Esophagus (tissue), 2 donors: Measurements from ENCODE around the gene SF3B5. TPM values are rescaled to one million over a fixed set of nuclear protein-coding genes. Genes with fewer than 3 reads are reported as not detected.

ENCODE experiments used
- H3K27ac ChIP-seq, 2 donors: one replicate each; pipeline ENCODE4 v1.5.1; 2013; ENCODE audit warnings: low read depth in 2 of 2, mild to moderate bottlenecking in 2 of 2, inconsistent platforms in 1 of 2, low read length in 1 of 2, moderate library complexity in 1 of 2
- H3K27me3 ChIP-seq, 2 donors: one replicate each; pipeline ENCODE4 v1.6.1; 2013; ENCODE audit warnings: low read length in 2 of 2, control low read depth in 1 of 2, mild to moderate bottlenecking in 1 of 2; ENCODE audit not compliant: insufficient read depth in 2 of 2, control insufficient read depth in 1 of 2
- H3K36me3 ChIP-seq, 2 donors: one replicate each; pipeline ENCODE4 v1.6.1; 2013; ENCODE audit warnings: low read length in 1 of 2; ENCODE audit not compliant: control insufficient read depth in 2 of 2, insufficient read depth in 2 of 2
- H3K4me1 ChIP-seq, 2 donors: one replicate each; pipeline ENCODE4 v1.6.1; 2013; ENCODE audit warnings: low read length in 1 of 2; ENCODE audit not compliant: control insufficient read depth in 2 of 2, insufficient read depth in 2 of 2
- H3K4me3 ChIP-seq, 2 donors: one replicate each; pipeline ENCODE4 v1.5.1; 2013; ENCODE audit warnings: low read length in 2 of 2, mild to moderate bottlenecking in 2 of 2, low read depth in 1 of 2, moderate library complexity in 1 of 2
- H3K9me3 ChIP-seq, 2 donors: one replicate each; pipeline ENCODE4 v1.6.1; 2013; ENCODE audit warnings: mild to moderate bottlenecking in 2 of 2, low read depth in 1 of 2, low read length in 1 of 2, moderate library complexity in 1 of 2; ENCODE audit not compliant: control insufficient read depth in 2 of 2, insufficient read depth in 1 of 2
- WGBS, 2 donors: extraction: QIAGEN DNeasy Blood & Tissue Kit; methylation state at CpG; one replicate each; pipeline ENCODE4 v1.1.7; 2013; 5-methylcytosine and 5-hydroxymethylcytosine counted together
- polyA plus RNA-seq, 2 donors: library from polyadenylated mRNA; stranded (reverse); fragments of 200-250 nt; gene quantifications; one replicate each; pipeline ENCODE4 v1.2.3, GENCODE V29; 2013
- donor health status: healthy with polysubstance abuse.
- donor health status: Bipolar disorder and iron deficiency.

Gene SF3B5
- polyA plus RNA-seq, 2 donors = 65.5 to 206 TPM

DNA sequence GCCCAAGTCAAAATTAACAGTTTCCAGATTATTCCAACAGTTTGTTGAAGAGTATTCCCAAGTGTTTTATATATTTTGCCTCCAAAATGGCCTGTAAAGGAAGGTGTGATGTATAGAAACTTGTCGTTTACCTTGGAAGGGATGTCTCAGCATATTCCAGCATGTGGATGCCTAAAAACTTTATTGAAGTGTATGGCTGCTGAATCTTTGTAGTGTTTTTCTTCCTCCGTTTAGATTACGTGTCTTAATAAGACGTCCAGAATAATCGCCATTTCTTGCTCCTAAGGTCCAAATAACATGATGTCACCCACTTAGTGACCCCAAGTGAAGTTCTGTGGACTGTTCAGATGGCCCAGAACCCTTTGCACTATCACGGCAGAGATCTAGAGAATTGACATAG lies 18.0 kb upstream of the SF3B5 start:
- no peak overlapping the region for H3K4me3 ChIP-seq
- H3K27me3 ChIP-seq = no peaks in the 10 kb centered on the region
- 91 to 94% methylated on average over 6 of the region's 6 CpGs for WGBS, 2 donors
- no peaks in the 10 kb centered on the region for H3K4me1 ChIP-seq
- H3K36me3 ChIP-seq = no peaks in the 10 kb centered on the region
- no peak overlapping the region for H3K27ac ChIP-seq
- H3K9me3 ChIP-seq = no peaks in the 10 kb centered on the region

- no peaks in the 10 kb centered on the region for H3K27me3 ChIP-seq
- no peaks in the 10 kb centered on the region for H3K4me1 ChIP-seq
- H3K4me3 ChIP-seq = no peak overlapping the region
- WGBS, 2 donors = 81 to 88% methylated on average over 5 of the region's 5 CpGs
- H3K9me3 ChIP-seq = no peaks in the 10 kb centered on the region
- no peak overlapping the region for H3K27ac ChIP-seq
- H3K36me3 ChIP-seq = no peaks in the 10 kb centered on the region
These were observed 14.8 kb upstream of the SF3B5 start for GRCh38 chr6:144110210-144110609.

DNA sequence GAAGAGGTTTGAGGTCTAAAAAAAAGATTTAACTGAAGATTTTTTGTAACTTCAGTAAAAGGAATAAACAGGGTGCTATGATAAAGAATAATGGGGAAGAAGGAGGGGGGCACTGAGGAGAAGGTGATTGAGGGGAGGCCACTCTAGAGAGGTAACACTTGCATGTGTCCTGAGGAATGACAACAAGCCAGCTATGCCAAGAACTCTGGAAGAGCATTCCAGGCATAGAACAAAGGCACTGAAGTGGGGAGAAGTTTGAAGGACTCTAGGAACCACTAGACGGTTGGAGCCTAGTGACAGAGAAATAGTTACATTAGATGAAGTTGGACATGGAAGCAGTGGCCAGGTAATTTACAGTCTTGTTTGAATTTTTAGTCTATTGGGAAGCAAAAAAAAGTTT lies 10.8 kb upstream of the SF3B5 start:
- H3K36me3 ChIP-seq = no peaks in the 10 kb centered on the region
- H3K27me3 ChIP-seq = no peaks in the 10 kb centered on the region
- H3K9me3 ChIP-seq = no peaks in the 10 kb centered on the region
- no peaks in the 10 kb centered on the region for H3K4me1 ChIP-seq
- H3K27ac ChIP-seq = no peak overlapping the region
- H3K4me3 ChIP-seq = no peak overlapping the region
- WGBS, 2 donors = 70 to 87% methylated on average over 1 of the region's 1 CpG

GRCh38 chr6:144104898-144105487 lies 9.6 kb upstream of the SF3B5 start:
- WGBS, 2 donors = 0% methylated on average over 2 of the region's 2 CpGs

GRCh38 chr6:144104488-144104887 lies 9.1 kb upstream of the SF3B5 start:
- Histone ChIP-seq H3K4me3 (no peak overlapping the region), H3K36me3 (no peaks in the 10 kb centered on the region), H3K27ac (no peak overlapping the region), H3K27me3 (no peaks in the 10 kb centered on the region), H3K4me1 (no peaks in the 10 kb centered on the region), H3K9me3 (no peaks in the 10 kb centered on the region)
- WGBS, 2 donors = 55% methylated on average over 4 of the region's 4 CpGs

More at GRCh38 chr6:144104898-144105487, 9.6 kb upstream of the SF3B5 start:
- H3K9me3 ChIP-seq = no peaks in the 10 kb centered on the region
- H3K27me3 ChIP-seq = no peaks in the 10 kb centered on the region
- no peak overlapping the region for H3K27ac ChIP-seq
- no peak overlapping the region for H3K4me3 ChIP-seq
- H3K36me3 ChIP-seq = no peaks in the 10 kb centered on the region
- H3K4me1 ChIP-seq = no peaks in the 10 kb centered on the region

DNA sequence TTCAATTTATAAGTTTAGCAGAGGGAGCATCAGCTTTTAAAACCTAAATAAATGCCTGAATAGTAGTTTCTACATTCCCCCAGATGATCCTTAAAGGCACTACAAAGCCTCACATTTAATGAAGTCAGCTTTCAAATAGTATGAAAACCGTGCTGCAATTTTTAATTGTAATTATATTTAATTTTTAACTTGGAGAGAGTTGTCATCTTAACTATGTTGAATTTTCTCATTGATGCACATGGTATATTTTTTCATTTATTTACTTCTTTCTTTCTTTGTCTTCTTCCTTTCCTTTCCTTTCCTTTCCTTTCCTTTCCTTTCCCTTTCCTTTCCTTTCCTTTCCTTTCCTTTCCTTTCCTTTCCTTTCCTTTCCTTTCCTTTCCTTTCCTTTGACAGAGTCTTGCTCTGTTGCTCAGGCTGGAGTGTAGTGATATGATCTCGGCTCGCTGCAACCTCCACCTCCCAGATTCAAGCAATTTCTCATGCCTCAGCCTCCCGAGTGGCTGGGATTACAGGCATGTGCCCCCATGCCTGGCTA lies 7.7 kb upstream of the SF3B5 start:
- no peak overlapping the region for H3K4me3 ChIP-seq
- WGBS, 2 donors = 73 to 81% methylated on average over 4 of the region's 4 CpGs
- H3K4me1 ChIP-seq = no peaks in the 10 kb centered on the region
- H3K27me3 ChIP-seq = no peaks in the 10 kb centered on the region
- H3K9me3 ChIP-seq = no peaks in the 10 kb centered on the region
- no peaks in the 10 kb centered on the region for H3K36me3 ChIP-seq
- no peak overlapping the region for H3K27ac ChIP-seq

GRCh38 chr6:144098993-144099392 lies 3.6 kb upstream of the SF3B5 start:
- H3K36me3 ChIP-seq = no peaks in the 10 kb centered on the region
- H3K9me3 ChIP-seq = no peaks in the 10 kb centered on the region
- no peak overlapping the region for H3K27ac ChIP-seq
- no peak overlapping the region for H3K4me3 ChIP-seq
- WGBS, 2 donors = 80 to 81% methylated on average over 3 of the region's 3 CpGs
- H3K4me1 ChIP-seq = peaks cover 0 to 3% of the 10 kb centered on the region in 2 donors
- no peaks in the 10 kb centered on the region for H3K27me3 ChIP-seq

DNA sequence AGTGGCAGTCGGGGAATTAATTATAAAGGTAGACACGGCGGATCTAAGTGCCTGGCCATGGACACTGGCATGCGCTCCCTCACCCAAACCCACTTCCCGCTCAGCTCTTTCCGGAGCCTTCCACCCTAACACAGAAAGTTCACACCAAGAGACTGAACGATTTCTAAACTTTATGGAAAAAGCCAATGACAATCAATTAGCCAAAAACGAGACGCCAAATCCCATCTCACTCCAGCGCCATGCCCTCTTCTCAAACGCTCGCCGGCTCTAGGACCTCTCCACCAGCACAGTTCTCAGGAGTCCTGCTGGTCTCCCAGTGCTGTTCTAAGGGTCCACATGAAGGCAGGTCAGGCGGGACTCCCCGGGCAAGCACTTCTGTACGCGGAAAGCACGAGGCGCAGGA lies 641 bp downstream of the SF3B5 start:
- Histone ChIP-seq H3K27ac (peak overlapping the region; percentile 90 to 98), H3K36me3 (peaks cover 0 to 3% of the 10 kb centered on the region in 2 donors), H3K4me1 (peaks cover 0 to 8% of the 10 kb centered on the region in 2 donors), H3K4me3 (peak overlapping the region; percentile 89 to 99), H3K27me3 (no peaks in the 10 kb centered on the region), H3K9me3 (no peaks in the 10 kb centered on the region)
- WGBS, 2 donors = 2% methylated on average over 19 of the region's 19 CpGs

GRCh38 chr6:144093658-144094057 lies 1.7 kb downstream of the SF3B5 start:
- H3K9me3 ChIP-seq = no peaks in the 10 kb centered on the region
- 97% methylated on average over 7 of the region's 7 CpGs for WGBS, 2 donors
- no peak overlapping the region for H3K27ac ChIP-seq
- peaks cover 0 to 8% of the 10 kb centered on the region in 2 donors for H3K4me1 ChIP-seq
- no peaks in the 10 kb centered on the region for H3K27me3 ChIP-seq
- peak overlapping the region in 1 of 2 donors; percentile 99 for H3K4me3 ChIP-seq
- H3K36me3 ChIP-seq = peaks cover 0 to 3% of the 10 kb centered on the region in 2 donors

GRCh38 chr6:144093236-144093635 lies 2.1 kb downstream of the SF3B5 start:
- Histone ChIP-seq H3K27me3 (no peaks in the 10 kb centered on the region), H3K27ac (no peak overlapping the region), H3K4me3 (no peak overlapping the region), H3K4me1 (peaks cover 0 to 8% of the 10 kb centered on the region in 2 donors), H3K9me3 (no peaks in the 10 kb centered on the region), H3K36me3 (peaks cover 0 to 3% of the 10 kb centered on the region in 2 donors)
- WGBS, 2 donors = 66 to 68% methylated on average over 2 of the region's 2 CpGs
